ENCODE measurements around the gene QSOX1.

The QSOX1 gene

DNA sequence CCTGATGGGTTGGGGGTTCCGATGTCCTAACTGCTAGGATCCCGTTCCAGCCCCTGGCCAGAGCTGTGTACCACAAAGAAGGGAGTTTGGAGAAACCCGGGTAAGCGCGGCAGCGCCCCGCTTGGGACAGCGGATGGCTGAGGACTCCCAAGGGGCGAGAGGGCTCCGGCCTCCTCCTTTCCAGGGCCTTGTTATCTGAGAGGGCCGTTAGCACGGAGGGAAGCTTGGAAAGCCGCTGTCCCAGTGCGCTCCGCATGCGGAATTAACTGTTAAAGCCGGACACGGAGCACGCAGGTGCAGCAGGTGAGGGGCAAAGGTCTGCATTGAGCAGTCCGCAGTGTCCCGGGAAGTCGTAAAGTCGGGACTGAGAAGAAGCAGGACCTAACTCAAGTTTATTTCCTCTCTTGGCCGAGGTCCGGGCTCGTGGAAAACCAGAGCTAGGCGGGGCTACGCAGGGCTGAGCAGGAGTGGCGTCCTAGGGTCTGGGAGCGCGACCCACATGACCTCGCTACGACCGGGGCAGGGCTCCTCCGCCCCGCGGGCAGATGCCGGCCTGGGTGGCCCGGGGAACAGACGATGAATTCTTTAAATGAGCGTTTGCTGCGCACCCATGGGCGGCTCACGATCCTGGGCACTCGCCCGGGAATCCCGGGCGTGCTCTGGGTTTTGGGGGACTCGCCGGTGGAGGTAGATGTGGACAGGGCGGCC, 79.9 kb downstream of the QSOX1 start:
- no peak for DNase-seq

DNA sequence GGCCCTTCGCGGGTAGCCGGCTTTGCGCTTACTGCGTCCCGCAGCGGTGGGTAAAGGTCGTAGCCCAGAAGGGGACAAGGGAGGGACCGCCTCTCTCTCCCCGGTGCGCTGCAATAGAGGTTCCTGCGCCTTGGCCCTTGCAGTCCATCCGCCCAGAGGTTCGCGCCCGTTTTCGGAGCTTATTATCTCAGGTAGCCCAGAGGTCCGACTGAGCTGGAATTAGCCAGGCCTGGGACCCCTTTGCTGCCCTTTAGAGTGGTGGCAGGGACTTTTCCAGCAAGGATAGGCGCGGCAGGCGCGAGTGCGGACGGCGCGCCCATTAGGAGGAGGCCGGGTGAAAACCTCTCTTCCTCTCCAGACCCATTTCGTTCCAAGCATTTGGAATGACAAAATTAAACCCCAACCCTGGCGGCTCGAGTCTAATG, 80.4 kb downstream of the QSOX1 start:
- DNase-seq, result no peak

DNA sequence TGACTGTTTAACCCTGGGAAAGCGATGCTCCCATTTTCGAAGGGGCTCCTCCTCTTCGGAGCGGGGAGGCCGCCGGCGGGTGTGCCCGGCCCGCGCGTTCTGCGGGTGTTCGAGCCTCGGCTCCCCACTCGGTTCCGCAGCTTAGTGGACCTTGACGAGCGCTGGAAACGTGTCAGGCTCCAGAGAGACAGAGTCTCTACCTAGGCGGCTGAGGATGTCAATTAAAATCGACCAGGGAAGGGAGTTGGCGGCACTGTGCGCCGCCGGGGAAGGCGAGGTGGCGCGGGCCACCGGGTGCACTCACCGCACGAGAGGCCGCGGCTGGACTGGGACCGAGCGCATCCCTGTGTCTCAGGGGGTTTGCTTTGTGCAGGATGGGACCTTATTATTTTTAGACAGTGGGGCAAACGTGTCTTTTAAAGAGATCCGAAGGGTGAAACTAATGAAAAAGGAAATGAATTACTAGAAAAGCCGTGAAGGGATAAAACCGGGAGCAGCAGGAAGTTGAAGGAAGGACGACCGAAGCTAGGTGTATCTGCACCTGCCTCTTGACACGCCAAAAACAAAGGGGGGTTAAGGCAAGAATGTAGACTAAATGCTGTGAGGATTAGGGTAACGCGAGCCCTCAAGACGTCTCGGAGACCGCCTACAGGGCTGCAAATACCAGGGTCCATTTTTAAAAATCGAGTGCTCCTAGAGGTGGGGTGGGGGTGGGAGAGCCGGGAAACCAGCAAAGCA, 81.0 kb downstream of the QSOX1 start:
- no peak for DNase-seq

DNA sequence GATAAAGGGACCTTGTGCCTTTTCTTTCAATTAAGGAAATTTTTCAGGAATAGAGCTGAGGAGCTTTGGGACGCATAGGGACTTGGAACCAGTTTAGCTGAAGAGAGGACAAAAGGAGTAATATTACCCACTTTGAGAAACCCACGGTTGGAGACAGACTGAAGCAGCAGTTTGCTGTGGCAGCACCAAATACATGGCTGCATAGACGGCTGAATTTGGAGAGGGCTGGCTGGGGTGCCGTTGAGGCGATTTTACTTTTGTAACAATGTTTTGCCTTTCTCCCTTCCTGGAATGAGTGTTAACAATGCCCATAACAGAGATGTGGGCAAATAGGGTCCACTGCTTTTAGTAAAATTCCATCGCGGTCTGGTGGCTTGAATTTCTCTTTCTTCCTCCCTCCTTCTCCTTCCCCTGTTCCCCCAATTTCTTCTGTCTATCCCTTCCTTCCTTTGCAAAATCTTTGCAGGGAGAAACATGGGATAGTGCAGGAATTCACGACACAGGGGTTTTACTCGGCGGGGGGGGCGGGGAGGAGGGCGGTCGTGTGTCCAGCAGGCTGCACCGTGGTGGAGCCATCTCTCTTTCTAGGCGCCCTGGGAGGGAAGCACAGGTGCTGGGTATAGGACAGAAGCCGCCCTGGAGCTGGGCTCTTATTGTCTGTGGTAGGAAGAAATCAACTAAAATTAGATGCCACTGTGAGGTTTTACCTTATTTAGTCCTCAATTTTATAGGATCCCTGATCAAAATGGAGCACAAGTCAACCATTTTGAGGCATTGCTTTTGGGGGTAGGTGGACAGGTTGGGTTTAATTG, 82.2 kb downstream of the QSOX1 start:
- no peak for DNase-seq

DNA sequence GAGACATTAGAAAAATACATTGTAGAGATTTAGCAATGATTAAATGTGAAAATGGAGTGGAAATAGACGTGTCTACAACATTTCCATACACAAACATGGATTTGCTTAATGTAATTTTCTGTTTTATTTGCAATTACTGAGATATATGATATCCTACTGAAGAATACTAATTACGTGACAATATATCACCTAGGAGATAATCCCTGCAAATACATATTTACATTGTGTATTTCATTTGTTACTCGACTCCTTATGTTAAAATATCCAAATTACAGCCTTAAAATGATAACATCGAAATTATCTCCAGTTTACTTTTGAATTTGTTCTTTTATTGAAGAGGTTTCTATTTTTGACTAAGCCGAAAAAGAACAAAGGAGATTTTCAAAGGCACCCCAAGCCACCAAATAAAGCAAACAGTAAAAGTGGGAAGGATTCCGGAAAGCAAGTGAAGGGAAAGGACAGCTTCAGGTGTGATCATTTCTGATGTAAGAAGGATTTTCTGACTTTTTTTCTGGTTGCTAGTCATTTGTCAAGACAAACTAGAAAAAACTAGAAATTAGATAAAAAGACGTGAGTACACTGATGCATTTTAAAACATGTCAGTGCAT, 83.3 kb downstream of the QSOX1 start:
- DNase-seq, result no peak

DNA sequence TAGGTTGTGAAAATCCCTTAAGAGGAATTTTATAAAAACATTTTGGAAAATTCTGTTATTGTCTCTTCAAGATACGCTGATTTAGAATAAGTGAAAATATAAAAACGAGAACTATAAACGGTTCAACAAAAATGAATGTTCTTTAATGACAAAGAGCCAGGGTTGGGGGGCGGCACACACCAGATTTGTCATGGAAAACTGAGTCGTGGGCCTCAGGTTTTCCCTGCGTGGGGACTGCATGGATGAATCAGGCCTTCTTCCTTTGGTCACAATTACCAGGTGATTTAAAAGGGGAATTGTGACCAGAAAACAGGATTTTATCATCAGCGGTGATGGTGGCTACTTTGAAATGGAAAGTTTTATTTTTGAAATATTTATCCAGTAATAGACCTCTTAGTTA, 84.0 kb downstream of the QSOX1 start:
- no peak for DNase-seq

DNA sequence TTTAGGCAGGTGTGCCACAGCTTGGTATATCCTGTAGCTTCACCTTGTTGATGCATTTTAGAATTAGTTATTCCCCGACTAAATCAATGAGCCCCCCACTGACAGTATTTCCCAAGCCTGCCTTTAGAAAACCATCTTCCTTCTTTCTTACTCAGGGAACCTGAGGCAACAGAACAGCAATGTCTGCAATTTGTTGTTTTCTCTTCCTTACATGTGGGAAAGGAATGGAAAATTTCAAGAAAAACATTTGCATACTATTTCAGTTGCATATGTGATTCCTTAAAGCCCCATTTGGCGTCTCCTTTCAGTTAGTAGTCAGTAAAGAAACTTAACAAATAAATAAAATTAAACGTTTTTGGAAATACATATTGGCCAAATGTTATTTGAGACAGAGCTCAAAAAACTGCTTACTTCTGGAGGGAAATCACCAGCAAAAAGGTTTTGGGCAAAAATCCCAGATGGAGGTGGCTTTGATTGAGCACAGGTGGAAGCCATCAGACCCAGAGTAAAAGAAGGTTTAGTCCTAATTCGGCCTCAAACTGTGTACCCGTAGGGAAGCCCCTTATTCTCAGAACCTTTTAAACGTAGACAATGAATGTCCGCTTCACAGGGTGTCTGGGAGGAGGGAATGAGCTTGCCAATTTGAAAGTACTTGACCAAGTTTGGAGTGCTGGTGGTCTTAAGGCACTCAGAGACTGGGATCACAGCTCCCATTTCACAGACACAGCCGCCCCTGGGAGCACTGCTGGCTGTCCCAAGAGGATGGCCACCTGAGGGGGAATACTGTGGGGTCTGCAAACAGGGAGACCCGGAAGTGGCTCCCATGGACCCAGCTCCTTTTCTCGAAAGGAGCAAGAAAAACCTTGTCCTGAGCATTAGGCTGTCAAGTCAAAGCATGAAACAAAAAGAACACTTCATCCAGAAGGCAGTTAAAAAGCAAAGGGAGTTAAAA, 84.8 kb downstream of the QSOX1 start:
- DNase-seq, result no peak

DNA sequence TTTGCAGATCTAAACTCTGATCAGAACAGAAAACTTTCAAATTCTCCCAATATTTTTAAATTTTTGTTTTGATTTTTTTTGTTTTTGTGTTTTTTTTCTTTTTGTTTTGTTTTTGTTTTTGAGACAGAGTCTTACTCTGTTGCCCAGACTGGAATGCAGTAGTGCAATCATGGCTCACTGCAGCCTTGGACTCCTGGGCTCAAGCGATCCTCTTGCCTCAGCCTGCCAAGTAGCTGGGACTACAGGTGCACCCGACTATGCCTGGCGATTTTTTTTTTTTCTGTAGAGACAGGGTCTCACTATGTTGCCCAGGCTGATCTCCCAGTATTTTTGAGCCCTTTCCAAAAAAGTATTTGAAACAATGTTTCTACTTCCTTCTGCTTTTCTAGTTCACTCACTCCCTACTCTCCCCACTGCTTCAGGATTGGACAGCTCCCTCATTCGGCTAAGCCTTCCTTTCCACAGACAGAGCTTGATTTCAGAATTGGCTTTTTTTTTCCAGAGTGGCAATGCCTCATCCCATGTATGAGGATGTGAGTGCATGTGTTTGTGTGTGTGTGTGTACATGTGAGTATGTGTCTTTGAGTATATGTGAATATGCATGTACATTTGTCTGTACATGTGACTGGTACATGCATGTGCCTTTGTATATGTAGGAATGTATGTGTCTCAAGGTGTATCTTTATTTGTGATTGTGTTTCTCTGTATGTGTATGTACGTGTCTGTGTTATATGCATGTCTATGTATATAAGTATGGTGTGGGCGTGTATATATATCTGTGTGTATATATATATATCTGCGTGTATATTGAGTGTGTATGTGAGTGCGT, 87.3 kb downstream of the QSOX1 start:
- no peak for DNase-seq

DNA sequence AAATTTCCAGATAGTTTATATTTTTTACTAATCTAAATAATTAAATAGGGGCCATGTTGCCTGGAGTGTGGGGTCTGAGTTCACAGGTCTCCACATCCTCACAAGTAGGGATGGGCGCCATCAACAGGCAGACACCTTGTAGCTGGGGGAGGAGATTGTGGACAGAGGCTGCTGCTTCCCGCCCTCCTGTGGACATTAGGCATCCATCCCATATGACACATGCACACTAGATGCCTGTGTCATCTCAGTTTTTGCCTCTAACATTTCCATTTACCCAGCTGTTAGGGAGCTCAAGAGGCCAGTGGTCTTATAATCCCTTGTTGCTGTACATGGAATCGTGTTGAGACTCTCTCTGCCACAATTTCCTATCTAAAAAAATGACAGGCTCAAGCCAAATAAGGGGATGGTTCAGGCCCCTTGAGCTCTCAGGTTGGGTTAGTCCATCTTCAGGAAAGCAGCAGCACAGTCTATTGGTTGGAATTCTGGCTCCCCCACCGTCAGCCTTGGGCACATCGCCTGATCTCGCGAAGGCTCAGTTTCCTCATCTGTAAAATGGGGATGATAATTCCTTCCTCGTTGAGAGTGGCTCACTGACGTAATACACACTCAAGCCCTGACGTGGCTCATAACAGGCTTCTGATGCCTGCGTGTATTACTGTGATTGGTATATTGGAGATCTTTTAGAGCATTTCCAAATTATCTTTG, 89.0 kb downstream of the QSOX1 start:
- no peak for DNase-seq

DNA sequence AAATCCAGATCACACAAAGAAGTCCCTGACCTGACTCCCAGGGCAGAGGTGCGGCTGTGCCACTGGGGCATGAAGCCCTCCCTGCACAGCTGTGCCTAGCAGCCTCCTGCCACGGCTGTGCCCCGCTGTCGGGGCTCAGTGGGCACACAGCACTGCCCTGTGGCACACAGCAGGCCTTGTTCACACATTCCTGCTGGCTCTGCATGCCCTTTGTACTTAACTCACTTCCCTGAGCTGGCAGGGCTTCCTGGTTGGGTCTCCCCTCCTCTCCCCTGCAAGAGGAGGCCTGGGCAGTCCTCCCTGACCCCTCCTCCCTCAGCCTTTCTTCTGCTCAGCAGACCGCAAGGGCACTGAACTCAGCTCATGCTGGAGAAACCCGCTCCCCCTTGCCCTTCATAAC, 90.2 kb downstream of the QSOX1 start:
- DNase-seq, result no peak

DNA sequence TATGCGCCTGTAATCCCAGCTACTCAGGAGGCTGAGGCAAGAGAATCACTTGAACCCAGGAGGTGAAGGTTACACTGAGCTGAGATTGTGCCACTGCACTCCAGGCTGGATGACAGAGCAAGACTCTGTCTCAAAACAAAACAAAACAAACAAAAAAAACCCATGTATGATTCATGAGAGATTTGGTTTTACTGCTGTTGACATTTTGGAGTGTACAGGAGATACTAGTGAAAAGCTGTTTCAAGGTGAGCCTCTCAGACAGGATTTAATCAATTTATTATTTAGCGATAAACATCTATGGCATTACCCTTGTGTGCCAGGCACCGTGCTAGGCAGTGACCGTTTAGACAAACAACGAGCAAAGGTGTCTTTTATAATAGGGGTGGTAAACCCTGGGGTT, 91.9 kb downstream of the QSOX1 start:
- DNase-seq, result no peak

DNA sequence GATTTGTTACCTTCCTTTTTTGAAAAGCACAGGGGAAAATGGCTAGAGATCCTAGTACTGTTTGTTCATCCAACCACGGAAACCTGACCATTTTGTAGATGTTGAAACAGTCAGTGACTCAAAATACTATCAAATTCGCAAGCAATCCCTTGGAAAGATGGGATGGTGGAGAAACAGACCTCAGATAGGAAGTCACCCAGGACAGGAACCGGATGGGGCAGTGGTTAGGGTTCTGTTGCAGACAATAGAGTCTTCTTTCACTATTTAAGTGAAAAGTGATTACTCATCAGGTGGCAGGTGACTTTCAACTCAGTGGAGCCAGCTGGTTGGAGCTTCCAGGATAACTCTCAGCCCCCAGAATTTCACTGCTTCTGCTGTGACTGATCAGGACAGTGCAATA, 92.4 kb downstream of the QSOX1 start:
- no peak for DNase-seq

DNA sequence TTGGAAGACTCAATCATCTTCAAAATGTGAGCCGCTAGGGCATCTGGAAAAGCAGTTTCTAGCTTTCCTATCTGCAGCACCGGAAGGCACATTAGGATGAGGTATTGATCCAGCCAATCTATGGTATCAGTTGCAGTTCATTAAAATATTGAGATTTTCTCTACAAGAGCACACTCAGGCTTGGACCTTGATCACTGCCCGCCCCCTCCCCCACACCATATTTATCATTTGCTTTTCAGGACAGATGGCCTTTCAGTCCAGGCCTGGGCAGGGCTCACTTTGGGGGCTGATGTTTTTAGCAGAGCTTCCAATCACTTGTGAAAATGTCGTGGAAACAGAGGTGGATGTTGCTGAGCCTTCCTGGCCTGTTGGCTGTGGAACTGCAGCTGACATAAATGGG, 92.9 kb downstream of the QSOX1 start:
- no peak for DNase-seq

DNA sequence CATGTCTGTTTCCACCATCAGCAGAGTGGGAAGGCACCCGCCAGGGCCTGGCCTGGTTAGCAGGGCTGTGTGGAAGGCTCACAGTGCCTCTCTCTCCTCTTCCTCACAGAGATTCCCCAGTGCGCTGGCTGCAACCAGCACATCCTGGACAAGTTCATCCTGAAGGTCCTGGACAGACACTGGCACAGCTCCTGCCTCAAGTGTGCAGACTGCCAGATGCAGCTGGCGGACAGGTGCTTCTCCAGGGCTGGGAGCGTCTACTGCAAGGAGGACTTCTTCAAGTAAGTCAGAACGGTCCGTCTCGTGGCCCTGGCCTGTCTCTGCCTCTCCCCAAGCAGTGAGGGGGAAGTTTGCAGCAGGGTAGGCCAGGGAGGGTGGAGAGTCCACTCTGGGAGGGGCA, 93.5 kb downstream of the QSOX1 start:
- no peak for DNase-seq

DNA sequence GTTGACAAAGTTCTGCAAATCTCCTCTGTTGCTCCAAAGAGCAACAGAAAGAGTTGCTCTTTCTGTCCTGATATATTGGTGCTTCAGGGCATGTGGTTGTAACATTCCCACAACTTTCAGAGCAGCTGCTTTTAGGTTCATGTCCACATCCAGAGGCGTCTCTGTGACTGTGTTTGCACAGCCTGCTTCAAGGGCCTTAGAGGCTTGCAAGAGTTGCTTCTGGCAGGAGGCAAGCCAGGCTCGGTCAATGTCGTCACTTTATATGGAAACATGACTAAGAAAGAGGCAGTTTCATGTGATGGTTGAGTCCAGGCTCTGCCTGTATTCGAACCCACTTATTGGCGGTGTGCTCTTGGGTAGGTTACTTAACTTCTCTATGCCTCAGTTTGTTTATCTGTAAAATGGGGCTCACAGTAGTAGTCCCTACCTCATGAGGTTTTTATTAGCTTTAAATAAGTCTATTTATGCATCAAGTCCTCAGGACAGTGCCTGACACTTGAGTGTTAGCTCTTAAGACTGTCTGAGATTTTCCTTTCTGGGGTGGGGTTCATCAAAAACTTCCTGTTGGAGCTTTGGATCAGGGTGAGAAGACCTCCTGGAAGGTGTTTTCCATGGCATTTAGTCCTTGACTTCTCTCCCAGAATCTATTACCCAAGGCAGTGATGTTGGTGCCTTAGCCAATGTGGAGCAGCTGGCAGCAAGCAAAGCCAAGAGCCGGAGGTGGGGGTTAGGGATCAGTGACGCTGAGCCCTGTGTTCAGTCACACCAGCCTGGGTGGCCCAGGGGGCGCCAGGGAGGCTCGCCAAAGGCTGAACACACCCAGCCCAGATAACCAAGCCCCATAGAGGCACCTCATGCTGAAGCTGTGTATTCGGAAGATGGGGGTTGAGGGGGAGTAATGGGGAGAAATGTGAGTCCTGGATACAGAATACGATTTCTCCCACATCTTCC, 94.3 kb downstream of the QSOX1 start:
- DNase-seq, result no peak

DNA sequence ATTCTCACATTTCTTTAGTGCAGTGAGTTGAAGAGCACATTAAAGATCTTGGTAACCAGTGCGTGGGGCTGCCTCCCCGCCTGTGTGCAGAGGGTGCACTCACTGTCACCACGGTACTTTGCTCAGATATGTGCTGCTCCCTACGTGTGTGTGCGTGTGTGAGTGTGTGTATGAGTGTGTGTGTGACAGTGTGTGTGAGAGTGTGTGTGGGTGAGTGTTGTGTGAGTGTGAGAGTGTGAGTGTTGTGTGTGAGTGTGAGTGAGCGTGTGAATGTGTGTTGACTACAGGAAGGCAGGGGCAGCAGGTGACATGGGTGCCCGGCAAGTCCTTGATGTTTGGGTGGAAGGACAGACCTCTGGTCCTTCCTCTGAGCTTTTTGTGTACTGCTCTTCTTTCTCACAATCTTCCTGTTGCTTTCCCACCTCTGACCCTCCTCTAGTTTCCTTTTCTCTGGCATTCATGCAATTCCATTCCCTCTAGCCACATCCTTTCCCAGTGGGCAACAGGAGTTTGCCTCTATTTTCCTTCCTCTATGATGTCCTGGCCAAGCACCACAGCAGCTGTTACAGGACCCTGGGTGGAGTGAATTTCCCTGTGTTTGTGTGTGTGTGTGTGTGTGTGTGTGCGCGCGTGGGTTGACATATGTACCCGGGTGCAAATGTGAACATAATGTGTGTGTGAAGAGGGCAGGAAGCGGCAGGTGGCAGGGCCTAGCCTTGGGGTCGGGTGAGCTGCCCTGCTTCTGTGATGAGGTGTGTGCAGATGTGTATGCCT, 95.2 kb downstream of the QSOX1 start:
- DNase-seq, result no peak

DNA sequence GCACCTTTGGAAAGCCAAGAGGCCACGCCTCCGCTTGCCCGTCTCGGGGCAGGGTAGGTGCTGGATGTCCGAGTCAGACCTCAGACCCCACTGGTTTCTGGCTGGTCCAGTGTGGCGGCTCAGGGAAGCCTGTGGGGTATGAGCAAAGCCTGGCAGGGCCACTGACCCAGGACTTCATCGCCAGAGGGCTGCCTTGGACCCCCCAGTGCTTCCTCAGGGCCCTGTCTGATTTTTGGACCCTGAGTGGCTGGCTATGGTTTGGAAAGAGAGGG, 95.8 kb downstream of the QSOX1 start:
- DNase-seq, result no peak

Data from hypothalamus (tissue), 51 donors.